ENCODE measurements around the gene MMP13. TPM values are rescaled to one million over a fixed set of nuclear protein-coding genes. Genes with fewer than 3 reads are reported as not detected.
"Not testable (repeated sequence)": the region's sequence is repeated elsewhere in the genome, so short reads cannot be mapped to it uniquely, and the experiment has no call there.

Gene MMP13
- total RNA-seq, 4 donors from 2014 or later = not detected

DNA sequence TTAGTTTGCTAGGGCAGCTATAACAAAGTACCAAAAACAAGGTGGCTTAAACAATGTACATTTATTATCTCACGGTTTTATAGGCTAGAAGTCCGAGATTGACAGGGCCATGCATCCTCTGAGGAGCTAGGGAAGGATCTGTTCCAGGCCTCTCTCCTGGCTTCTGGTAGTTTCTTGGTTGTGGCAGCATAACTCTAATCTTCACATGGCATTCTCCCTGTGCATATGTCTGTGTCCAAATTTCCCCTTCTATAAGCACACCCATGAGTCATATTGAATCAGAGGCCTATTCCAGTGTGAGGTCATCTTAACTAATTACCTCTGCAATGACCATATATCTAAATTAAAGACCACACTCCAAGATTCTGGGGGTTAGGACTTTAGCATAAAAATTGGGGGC is 31.3 kb upstream of the MMP13 start:
- Histone ChIP-seq H3K4me1 (no peaks in the 10 kb centered on the region), H3K27me3 (no peaks in the 10 kb centered on the region), H3K9me3 (no peaks in the 10 kb centered on the region), H3K36me3 (no peaks in the 10 kb centered on the region), H3K27ac (no peak overlapping the region), H3K4me3 (no peak overlapping the region)
- TF ChIP-seq, protein P1, sequence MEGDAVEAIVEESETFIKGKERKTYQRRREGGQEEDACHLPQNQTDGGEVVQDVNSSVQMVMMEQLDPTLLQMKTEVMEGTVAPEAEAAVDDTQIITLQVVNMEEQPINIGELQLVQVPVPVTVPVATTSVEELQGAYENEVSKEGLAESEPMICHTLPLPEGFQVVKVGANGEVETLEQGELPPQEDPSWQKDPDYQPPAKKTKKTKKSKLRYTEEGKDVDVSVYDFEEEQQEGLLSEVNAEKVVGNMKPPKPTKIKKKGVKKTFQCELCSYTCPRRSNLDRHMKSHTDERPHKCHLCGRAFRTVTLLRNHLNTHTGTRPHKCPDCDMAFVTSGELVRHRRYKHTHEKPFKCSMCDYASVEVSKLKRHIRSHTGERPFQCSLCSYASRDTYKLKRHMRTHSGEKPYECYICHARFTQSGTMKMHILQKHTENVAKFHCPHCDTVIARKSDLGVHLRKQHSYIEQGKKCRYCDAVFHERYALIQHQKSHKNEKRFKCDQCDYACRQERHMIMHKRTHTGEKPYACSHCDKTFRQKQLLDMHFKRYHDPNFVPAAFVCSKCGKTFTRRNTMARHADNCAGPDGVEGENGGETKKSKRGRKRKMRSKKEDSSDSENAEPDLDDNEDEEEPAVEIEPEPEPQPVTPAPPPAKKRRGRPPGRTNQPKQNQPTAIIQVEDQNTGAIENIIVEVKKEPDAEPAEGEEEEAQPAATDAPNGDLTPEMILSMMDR (IDR thresholded peaks at IDR 0.05) = no peak
- TF ChIP-seq POLR2A (IDR thresholded peaks at IDR 0.05) (no peak), EP300 (IDR thresholded peaks at IDR 0.05) (no peak), POLR2AphosphoS5 (IDR thresholded peaks at IDR 0.05) (no peak)
- 85 to 100% methylated on average over 2 of the region's 2 CpGs for WGBS, 2 donors (ENCODE audit: low coverage in 1 of 2)
- ATAC-seq = no peak

DNA sequence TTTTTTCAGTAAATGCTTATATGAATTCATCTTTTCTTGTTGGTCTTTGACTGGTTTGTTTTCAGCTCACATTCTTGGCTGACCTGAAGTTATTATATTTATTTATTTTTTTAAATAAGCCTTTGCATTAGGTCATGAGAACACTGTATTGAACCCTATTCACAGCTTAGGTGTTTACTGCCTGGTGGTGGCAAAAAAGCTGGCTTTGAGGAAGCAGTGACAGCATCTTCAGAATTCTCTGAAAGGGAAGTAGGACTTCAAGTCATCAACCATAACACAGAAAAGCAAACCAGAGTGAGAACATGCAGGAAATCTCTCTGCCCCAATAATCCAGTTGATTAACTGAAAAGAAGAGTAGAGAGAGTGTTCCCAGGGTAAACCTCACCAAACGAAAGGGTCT is 30.3 kb upstream of the MMP13 start:
- 69 to 75% methylated on average over 1 of the region's 1 CpG for WGBS, 2 donors (ENCODE audit: low coverage in 1 of 2)
- H3K4me3 ChIP-seq = no peak overlapping the region
- ATAC-seq = no peak
- no peaks in the 10 kb centered on the region for H3K9me3 ChIP-seq
- H3K36me3 ChIP-seq = no peaks in the 10 kb centered on the region
- no peaks in the 10 kb centered on the region for H3K4me1 ChIP-seq
- TF ChIP-seq EP300 (IDR thresholded peaks at IDR 0.05) (no peak), POLR2A (IDR thresholded peaks at IDR 0.05) (no peak)
- no peaks in the 10 kb centered on the region for H3K27me3 ChIP-seq
- no peak overlapping the region for H3K27ac ChIP-seq

DNA sequence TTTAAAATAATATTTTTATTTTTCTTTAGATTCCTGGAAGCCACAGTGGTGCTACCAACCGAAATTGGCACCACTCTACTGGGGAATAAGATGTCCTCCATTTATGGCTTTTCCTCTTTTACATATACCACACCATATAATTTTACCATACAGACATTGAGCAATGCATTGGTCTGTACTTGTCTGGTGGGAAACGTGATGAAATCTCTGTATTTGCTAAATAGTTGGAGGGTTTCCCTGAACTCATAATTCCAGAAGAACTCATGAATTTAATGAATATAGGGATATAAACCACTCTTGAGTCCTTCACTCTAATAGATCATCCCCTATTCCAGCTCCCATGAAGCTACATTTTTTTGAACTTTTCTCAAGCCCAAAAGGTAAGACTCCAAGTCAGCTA is 28.0 kb upstream of the MMP13 start:
- H3K4me3 ChIP-seq = no peak overlapping the region
- ATAC-seq = no peak
- no peaks in the 10 kb centered on the region for H3K27me3 ChIP-seq
- no peak overlapping the region for H3K27ac ChIP-seq
- 62 to 84% methylated on average over 2 of the region's 2 CpGs for WGBS, 2 donors (ENCODE audit: low coverage in 1 of 2)
- H3K9me3 ChIP-seq = no peaks in the 10 kb centered on the region
- TF ChIP-seq EP300 (IDR thresholded peaks at IDR 0.05) = no peak
- no peak for TF ChIP-seq POLR2AphosphoS5 (IDR thresholded peaks at IDR 0.05)
- TF ChIP-seq, protein P1 (IDR thresholded peaks at IDR 0.05) = no peak
- no peak for TF ChIP-seq POLR2A (IDR thresholded peaks at IDR 0.05)
- no peaks in the 10 kb centered on the region for H3K36me3 ChIP-seq
- no peaks in the 10 kb centered on the region for H3K4me1 ChIP-seq

DNA sequence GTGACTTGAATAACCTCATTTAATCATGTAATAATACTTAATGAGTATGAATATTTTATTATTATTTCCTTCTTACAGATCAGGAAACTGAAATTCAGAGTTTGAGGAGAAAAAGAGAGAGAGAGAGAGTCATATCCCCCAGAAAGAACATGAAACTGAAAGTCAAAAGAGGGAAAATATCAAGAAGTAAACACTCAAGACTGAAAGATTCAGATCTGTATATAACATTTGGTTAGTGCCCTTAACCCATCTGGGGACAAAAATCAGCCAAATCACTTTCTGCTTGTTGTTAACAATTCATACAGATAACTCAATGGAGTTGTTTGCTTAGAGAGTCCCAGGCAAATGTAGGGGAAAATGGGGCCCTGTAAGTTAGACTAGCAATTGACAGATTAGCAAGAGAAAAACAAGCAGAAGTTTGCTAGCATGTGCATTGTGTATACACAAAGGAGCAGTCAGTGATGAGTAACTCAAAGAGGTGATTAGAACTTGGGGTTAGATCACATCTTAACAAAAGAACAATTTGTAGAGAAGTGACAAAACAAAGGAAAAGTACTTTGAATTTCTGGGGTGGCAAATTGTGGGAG is 25.9 kb upstream of the MMP13 start:
- no peak overlapping the region for H3K27ac ChIP-seq
- no peak for ATAC-seq
- H3K4me1 ChIP-seq = no peaks in the 10 kb centered on the region
- H3K27me3 ChIP-seq = no peaks in the 10 kb centered on the region
- H3K4me3 ChIP-seq = no peak overlapping the region
- TF ChIP-seq, protein P1 (IDR thresholded peaks at IDR 0.05) = no peak
- TF ChIP-seq EP300 (IDR thresholded peaks at IDR 0.05) (no peak), POLR2AphosphoS5 (IDR thresholded peaks at IDR 0.05) (no peak)
- H3K9me3 ChIP-seq = no peaks in the 10 kb centered on the region
- no peaks in the 10 kb centered on the region for H3K36me3 ChIP-seq

DNA sequence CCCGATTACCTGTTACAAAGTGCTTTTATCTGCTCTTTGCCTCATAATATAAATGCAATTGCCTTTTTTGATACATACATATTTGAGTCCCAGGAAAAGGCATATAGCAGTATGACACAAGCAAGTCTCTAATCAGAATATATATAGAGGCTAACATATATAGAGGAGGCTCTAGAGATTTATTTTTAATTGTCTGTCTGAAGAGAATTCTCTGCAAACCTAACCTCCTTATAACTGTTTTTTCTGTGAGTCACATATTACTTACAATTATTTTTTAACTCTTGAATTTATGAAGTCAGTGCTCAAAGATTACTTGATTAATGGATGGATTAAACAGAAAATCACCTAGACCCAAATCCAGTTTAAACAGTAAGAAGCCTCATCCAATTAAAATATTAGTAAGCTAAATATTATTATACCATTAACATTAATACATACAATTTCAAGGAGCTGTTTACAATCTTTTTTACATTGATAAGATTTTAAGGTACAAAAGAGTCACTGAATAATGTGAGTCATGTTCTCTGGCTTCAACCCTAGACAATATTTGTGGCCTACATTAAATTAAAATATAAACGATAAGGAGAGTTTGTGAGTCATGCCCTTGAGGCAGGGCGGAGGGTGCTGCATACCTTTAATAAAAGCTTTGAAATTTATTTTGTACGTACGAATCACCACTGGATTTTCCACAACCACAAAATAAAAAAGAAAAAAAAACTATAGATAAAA is 19.2 kb upstream of the MMP13 start:
- Histone ChIP-seq H3K4me3 (no peak overlapping the region), H3K36me3 (no peaks in the 10 kb centered on the region), H3K4me1 (no peaks in the 10 kb centered on the region), H3K9me3 (no peaks in the 10 kb centered on the region), H3K27me3 (no peaks in the 10 kb centered on the region), H3K27ac (no peak overlapping the region)
- ATAC-seq = no peak
- 41 to 67% methylated on average over 4 to 5 of the region's 5 CpGs for WGBS, 2 donors (ENCODE audit: low coverage in 1 of 2)
- TF ChIP-seq EP300 (IDR thresholded peaks at IDR 0.05) (no peak), POLR2AphosphoS5 (IDR thresholded peaks at IDR 0.05) (no peak), POLR2A (IDR thresholded peaks at IDR 0.05) (no peak)
- TF ChIP-seq, protein P1 (IDR thresholded peaks at IDR 0.05) = no peak

DNA sequence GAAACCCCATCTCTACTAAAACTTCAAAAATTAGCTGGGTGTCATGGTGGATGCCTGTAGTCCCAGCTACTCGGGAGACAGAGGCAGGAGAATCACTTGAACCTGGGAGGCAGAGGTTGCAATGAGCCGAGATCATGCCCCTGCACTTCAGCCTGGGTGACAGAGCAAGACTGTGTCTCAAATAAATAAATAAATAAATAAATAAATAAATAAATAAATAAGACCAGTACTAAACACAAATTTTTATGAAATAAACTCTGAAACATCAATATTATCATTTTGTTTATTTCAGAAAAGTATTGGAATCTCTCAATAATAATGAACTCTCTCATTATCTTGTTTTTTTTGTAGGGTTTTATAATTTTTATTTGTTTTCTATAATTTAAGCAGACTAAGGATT is 18.2 kb upstream of the MMP13 start:
- 77 to 86% methylated on average over 2 of the region's 2 CpGs for WGBS, 2 donors (ENCODE audit: low coverage in 1 of 2)
- not testable (repeated sequence) for H3K4me1 ChIP-seq, H3K27ac ChIP-seq, H3K9me3 ChIP-seq, H3K27me3 ChIP-seq, H3K4me3 ChIP-seq, H3K36me3 ChIP-seq, ATAC-seq

All from gastroesophageal sphincter (tissue), 4 donors.